HG03575 (cell line): Measurements from ENCODE around the gene RALGAPA1.

Experiments used
- ATAC-seq: cut with Tn5 transposase; IDR thresholded peaks from one replicate; pipeline ENCODE4 v1.9.1; 2021; ENCODE audit not compliant: unreplicated experiment, insufficient number of reproducible peaks, low FRiP score; ENCODE audit errors: extremely low read depth

RALGAPA1 gene

GRCh38 chr14:35576856-35577255 is 232.2 kb downstream of the RALGAPA1 start:
- no peak for ATAC-seq

- no peak for ATAC-seq
These were observed 232.8 kb downstream of the RALGAPA1 start for GRCh38 chr14:35576260-35576659.

GRCh38 chr14:35573911-35574310 is 235.2 kb downstream of the RALGAPA1 start:
- ATAC-seq: no peak

GRCh38 chr14:35571598-35571997 is 237.5 kb downstream of the RALGAPA1 start:
- no peak for ATAC-seq

GRCh38 chr14:35565871-35566464 is 243.1 kb downstream of the RALGAPA1 start:
- no peak for ATAC-seq

- ATAC-seq: no peak
These were observed 250.4 kb downstream of the RALGAPA1 start for GRCh38 chr14:35558680-35559079.

GRCh38 chr14:35557221-35557747 is 251.8 kb downstream of the RALGAPA1 start:
- no peak for ATAC-seq

- ATAC-seq: no peak
These were observed 252.5 kb downstream of the RALGAPA1 start for GRCh38 chr14:35556548-35556947.

- no peak for ATAC-seq
These were observed 255.3 kb downstream of the RALGAPA1 start for GRCh38 chr14:35553808-35554207.

- no peak for ATAC-seq
These were observed 258.0 kb downstream of the RALGAPA1 start for GRCh38 chr14:35551081-35551480.

GRCh38 chr14:35549551-35549950 is 259.5 kb downstream of the RALGAPA1 start:
- ATAC-seq: no peak

GRCh38 chr14:35543006-35543405 is 266.1 kb downstream of the RALGAPA1 start:
- no peak for ATAC-seq

- no peak for ATAC-seq
These were observed 269.1 kb downstream of the RALGAPA1 start for GRCh38 chr14:35539969-35540368.

GRCh38 chr14:35535483-35536112 is 273.5 kb downstream of the RALGAPA1 start:
- no peak for ATAC-seq

- ATAC-seq: no peak
These were observed 274.1 kb downstream of the RALGAPA1 start for GRCh38 chr14:35534873-35535482.

- ATAC-seq: no peak
These were observed 274.8 kb downstream of the RALGAPA1 start for GRCh38 chr14:35534208-35534872.

GRCh38 chr14:35533357-35534207 is 275.5 kb downstream of the RALGAPA1 start, which contains the start of gene INSM2:
TSS of gene INSM2 (plus strand) at chr14:35534164. CDS start at chr14:35534253, 89 bp downstream.
- ATAC-seq: no peak

GRCh38 chr14:35532783-35533356 is 276.2 kb downstream of the RALGAPA1 start:
- no peak for ATAC-seq
